Neuronal stem cell (in vitro differentiated cells): ENCODE results near the gene TXLNB. TPM values are rescaled to one million over a fixed set of nuclear protein-coding genes. Genes with fewer than 3 reads are reported as not detected.

Experiments used
- DNase-seq: peaks from one replicate; pipeline ENCODE4 v3.0.0-alpha.2; 2013; ENCODE audit warnings: low spot score
- H2AFZ ChIP-seq: one replicate; pipeline ENCODE4 v1.6.1; 2013; ENCODE audit warnings: mild to moderate bottlenecking, low read length, inconsistent platforms
- H2AK5ac ChIP-seq: 2 replicates; pipeline ENCODE4 v1.6.1; 2013; ENCODE audit warnings: low read depth, mild to moderate bottlenecking, inconsistent platforms, low read length, moderate library complexity, mixed read lengths
- H2BK120ac ChIP-seq: 2 replicates; pipeline ENCODE4 v1.6.1; 2013; ENCODE audit warnings: low read depth, mild to moderate bottlenecking, inconsistent platforms, low read length, moderate library complexity, mixed read lengths
- H2BK12ac ChIP-seq: one replicate; pipeline ENCODE4 v1.6.1; 2013; ENCODE audit warnings: low read length, inconsistent platforms
- H2BK15ac ChIP-seq: 2 replicates; pipeline ENCODE4 v1.6.1; 2013; ENCODE audit warnings: mild to moderate bottlenecking, low read length, inconsistent platforms, mixed read lengths
- H2BK5ac ChIP-seq: one replicate; pipeline ENCODE4 v1.6.1; 2013; ENCODE audit warnings: inconsistent platforms, mild to moderate bottlenecking, low read length, moderate library complexity
- H3K14ac ChIP-seq: one replicate; pipeline ENCODE4 v1.6.1; 2013; ENCODE audit warnings: low read length, inconsistent platforms
- H3K18ac ChIP-seq: 2 replicates; pipeline ENCODE4 v1.6.1; 2013; ENCODE audit warnings: low read length, inconsistent platforms
- H3K23ac ChIP-seq: 2 replicates; pipeline ENCODE4 v1.6.1; 2013; ENCODE audit warnings: low read depth, mild to moderate bottlenecking, mixed read lengths, low read length, inconsistent platforms; ENCODE audit not compliant: poor library complexity
- H3K27ac ChIP-seq: replicated peaks from 3 replicates; pipeline ENCODE4 v1.5.1; 2013; ENCODE audit warnings: low read length, inconsistent platforms
- H3K27me3 ChIP-seq, 3 experiments: 2 replicates each; pipeline ENCODE4 v1.6.1; 2013; ENCODE audit warnings: low read length in 3 of 3, mild to moderate bottlenecking in 2 of 3, inconsistent platforms in 1 of 3, low read depth in 1 of 3, mixed read lengths in 1 of 3, moderate library complexity in 1 of 3; ENCODE audit not compliant: control insufficient read depth in 3 of 3, insufficient read depth in 3 of 3
- H3K36me3 ChIP-seq, 2 donors: replicated peaks in 1 of 2; 2 replicates each; pipeline ENCODE4 v1.6.1; 2013; ENCODE audit warnings: low read length in 2 of 2; ENCODE audit not compliant: control insufficient read depth in 2 of 2, insufficient read depth in 2 of 2
- H3K4ac ChIP-seq: 2 replicates; pipeline ENCODE4 v1.6.1; 2013; ENCODE audit warnings: inconsistent platforms, mild to moderate bottlenecking, low read length, moderate library complexity
- H3K4me1 ChIP-seq, 2 donors: 1 replicate in 1 of 2; 2 replicates in 1 of 2; pipeline ENCODE4 v1.6.1; 2013; ENCODE audit warnings: low read length in 2 of 2, low read depth in 1 of 2; ENCODE audit not compliant: control insufficient read depth in 2 of 2, insufficient read depth in 1 of 2
- H3K4me2 ChIP-seq: one replicate; pipeline ENCODE4 v1.6.1; 2013; ENCODE audit warnings: mild to moderate bottlenecking, low read length, inconsistent platforms; ENCODE audit not compliant: insufficient read depth, poor library complexity, severe bottlenecking
- H3K4me3 ChIP-seq, 2 donors: 2 replicates each; pipeline ENCODE4 v1.5.1; 2013; ENCODE audit warnings: low read length in 2 of 2, mild to moderate bottlenecking in 2 of 2, inconsistent platforms in 1 of 2, moderate library complexity in 1 of 2
- H3K79me1 ChIP-seq: one replicate; pipeline ENCODE4 v1.6.1; 2013; ENCODE audit warnings: low read depth, mild to moderate bottlenecking, inconsistent platforms, low read length, moderate library complexity
- H3K9ac ChIP-seq: one replicate; pipeline ENCODE4 v1.6.1; 2013; ENCODE audit warnings: mild to moderate bottlenecking, low read depth, low read length, inconsistent platforms; ENCODE audit not compliant: poor library complexity
- H3K9me3 ChIP-seq, 2 donors: replicated peaks in 1 of 2; 2 replicates each; pipeline versions ENCODE3 to v1.6.1; 2013; ENCODE audit warnings: low read length in 2 of 2, mild to moderate bottlenecking in 2 of 2, inconsistent platforms in 1 of 2, low read depth in 1 of 2, mixed read lengths in 1 of 2, moderate library complexity in 1 of 2; ENCODE audit not compliant: control insufficient read depth in 2 of 2, insufficient read depth in 1 of 2
- H4K8ac ChIP-seq: one replicate; pipeline ENCODE4 v1.6.1; 2013; ENCODE audit warnings: low read depth, mild to moderate bottlenecking, inconsistent platforms, low read length, moderate library complexity
- H4K91ac ChIP-seq: one replicate; pipeline ENCODE4 v1.6.1; 2013; ENCODE audit warnings: low read length, low read depth, mild to moderate bottlenecking, inconsistent platforms; ENCODE audit not compliant: poor library complexity
- WGBS, 2 donors: extraction: QIAGEN DNeasy Blood & Tissue Kit; methylation state at CpG; one replicate each; pipeline ENCODE4 v1.1.7; 2013; ENCODE audit warnings: missing lambda C conversion rate in 2 of 2, mixed read lengths in 1 of 2; ENCODE audit not compliant: insufficient read length in 2 of 2, insufficient replicate concordance in 1 of 2; ENCODE audit errors: extremely low coverage in 2 of 2; 5-methylcytosine and 5-hydroxymethylcytosine counted together
- polyA plus RNA-seq, 2 experiments: library from polyadenylated mRNA; stranded (reverse); fragments of 200-250 nt; gene quantifications; one replicate each; pipeline ENCODE4 v1.2.3, GENCODE V29; 2013

The TXLNB gene
- 0.26 TPM for polyA plus RNA-seq (2013, experiment 1 of 2)
- 0.30 TPM for polyA plus RNA-seq (2013, experiment 2 of 2)

DNA sequence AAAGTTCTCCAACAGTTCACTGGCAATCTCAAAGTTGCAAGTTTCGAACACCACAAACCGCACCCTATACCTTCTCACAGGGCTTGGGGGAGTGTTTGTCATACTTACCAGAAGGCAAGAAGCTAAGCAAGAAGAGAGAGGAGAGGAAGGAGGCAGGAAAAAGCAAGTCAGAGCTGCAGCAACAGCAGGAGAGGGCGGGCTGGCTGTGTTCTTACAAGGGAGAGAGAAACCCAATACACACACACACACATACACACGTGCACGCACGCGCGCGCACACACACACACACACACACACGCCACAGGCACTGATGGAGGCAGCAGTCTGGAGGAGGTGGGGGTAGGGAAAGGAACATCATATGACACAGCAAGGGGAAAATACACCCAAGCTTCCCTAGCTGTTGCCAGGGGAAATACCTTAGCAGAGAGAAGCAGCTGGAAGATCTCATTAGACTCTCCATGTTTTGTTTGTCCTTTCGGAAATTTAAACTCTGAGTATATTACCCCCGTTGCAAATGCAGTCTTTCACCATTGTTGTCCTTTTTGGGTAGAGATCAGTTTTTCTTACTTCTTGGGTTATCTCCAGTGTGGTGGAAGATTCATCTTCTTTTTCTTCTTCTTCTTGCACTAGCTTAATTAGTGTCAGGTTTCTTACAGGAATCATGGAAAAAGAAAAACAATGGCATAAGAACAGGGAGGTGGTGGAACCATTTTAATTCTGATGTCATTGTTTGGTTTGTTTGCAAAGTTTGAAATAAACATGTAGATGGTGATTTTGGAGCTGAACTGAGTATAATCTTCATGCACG, at the start of gene TXLNB:
TXLNB (minus strand) TSS at position 186 of the 807 bp plus-strand sequence. CDS start 3,099 bp downstream, outside the sequence.
- Histone ChIP-seq H3K79me1 (no peaks in the 10 kb centered on the region), H3K4me3 (peak within 1 kb of the TSS; percentile 7 to 30)
- WGBS, 2 donors: no CpG with 5 or more reads among the region's 13 CpGs

DNA sequence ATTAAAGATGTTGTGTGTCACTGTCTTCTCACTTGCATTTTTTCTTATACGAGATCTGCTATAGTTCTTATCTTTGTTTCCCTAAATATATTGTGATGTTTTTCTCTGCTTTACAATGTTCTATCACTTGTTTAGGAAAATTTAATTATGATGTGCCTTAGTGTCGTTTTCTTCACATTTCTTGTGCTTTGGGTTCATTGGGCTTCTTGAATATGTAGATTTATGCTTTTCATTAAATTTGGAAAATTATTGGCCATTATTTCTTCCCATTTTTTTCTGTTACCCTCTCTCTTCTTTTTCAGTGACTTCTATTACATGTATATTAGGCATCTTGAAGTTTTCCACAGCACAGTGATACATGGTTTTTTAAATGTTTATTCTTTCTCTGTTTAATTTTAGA, 49.3 kb upstream of the TXLNB start:
- Histone ChIP-seq H4K91ac (no peak overlapping the region), H3K9me3 (no peaks in the 10 kb centered on the region), H2BK15ac (no peak overlapping the region), H4K8ac (no peak overlapping the region), H3K4me1 (no peaks in the 10 kb centered on the region), H3K27ac (no peak overlapping the region), H3K18ac (no peak overlapping the region), H2BK120ac (no peak overlapping the region), H3K9ac (no peak overlapping the region), H3K79me1 (no peaks in the 10 kb centered on the region), H3K23ac (no peak overlapping the region), H3K4me2 (no peak overlapping the region), H3K36me3 (no peaks in the 10 kb centered on the region), H2BK12ac (no peak overlapping the region), H3K14ac (no peak overlapping the region), H2BK5ac (no peak overlapping the region), H2AFZ (no peak overlapping the region), H3K4ac (no peak overlapping the region), H3K27me3 (no peaks in the 10 kb centered on the region), H3K4me3 (no peak overlapping the region), H2AK5ac (no peak overlapping the region)
- WGBS, 2 donors: no CpG with 5 or more reads among the region's 2 CpGs
- no peak for DNase-seq

More for the DNA sequence above, at the start of gene TXLNB:
- no peak within 1 kb of the TSS for H3K18ac ChIP-seq
- H3K9me3 ChIP-seq: peaks cover 0 to 2% of the 10 kb centered on the region in 2 donors
- H3K4ac ChIP-seq: no peak within 1 kb of the TSS
- no peak within 1 kb of the TSS for H2BK15ac ChIP-seq
- no peak within 1 kb of the TSS for H2BK5ac ChIP-seq
- H4K8ac ChIP-seq: no peak within 1 kb of the TSS
- no peak for DNase-seq
- no peak within 1 kb of the TSS for H2AK5ac ChIP-seq
- no peak within 1 kb of the TSS for H3K4me2 ChIP-seq
- no peak within 1 kb of the TSS for H3K9ac ChIP-seq
- no peak within 1 kb of the TSS for H3K27ac ChIP-seq
- H3K27me3 ChIP-seq: no peaks in the 10 kb centered on the region
- H3K23ac ChIP-seq: no peak within 1 kb of the TSS
- no peak within 1 kb of the TSS for H2BK120ac ChIP-seq
- no peak within 1 kb of the TSS for H4K91ac ChIP-seq
- H2AFZ ChIP-seq: peak within 1 kb of the TSS; percentile 77
- H3K36me3 ChIP-seq: no peaks in the 10 kb centered on the region
- peaks cover 5 to 19% of the 10 kb centered on the region in 2 donors for H3K4me1 ChIP-seq
- H3K14ac ChIP-seq: peak within 1 kb of the TSS; percentile 1
- H2BK12ac ChIP-seq: no peak within 1 kb of the TSS

GRCh38 chr6:139338795-139339194, 47.0 kb upstream of the TXLNB start:
- Histone ChIP-seq H2BK5ac (no peak overlapping the region), H3K23ac (no peak overlapping the region), H3K79me1 (no peaks in the 10 kb centered on the region), H4K91ac (no peak overlapping the region), H2BK120ac (no peak overlapping the region), H3K4me3 (no peak overlapping the region), H3K18ac (no peak overlapping the region), H3K4me2 (no peak overlapping the region), H3K27ac (no peak overlapping the region), H3K27me3 (no peaks in the 10 kb centered on the region), H3K4ac (no peak overlapping the region), H2AK5ac (no peak overlapping the region), H3K4me1 (no peaks in the 10 kb centered on the region), H3K9me3 (no peaks in the 10 kb centered on the region), H2AFZ (no peak overlapping the region), H2BK15ac (no peak overlapping the region), H3K36me3 (no peaks in the 10 kb centered on the region), H3K9ac (no peak overlapping the region), H2BK12ac (no peak overlapping the region), H3K14ac (no peak overlapping the region), H4K8ac (no peak overlapping the region)
- no peak for DNase-seq
- no CpG with 5 or more reads among the region's 9 CpGs for WGBS, 2 donors

DNA sequence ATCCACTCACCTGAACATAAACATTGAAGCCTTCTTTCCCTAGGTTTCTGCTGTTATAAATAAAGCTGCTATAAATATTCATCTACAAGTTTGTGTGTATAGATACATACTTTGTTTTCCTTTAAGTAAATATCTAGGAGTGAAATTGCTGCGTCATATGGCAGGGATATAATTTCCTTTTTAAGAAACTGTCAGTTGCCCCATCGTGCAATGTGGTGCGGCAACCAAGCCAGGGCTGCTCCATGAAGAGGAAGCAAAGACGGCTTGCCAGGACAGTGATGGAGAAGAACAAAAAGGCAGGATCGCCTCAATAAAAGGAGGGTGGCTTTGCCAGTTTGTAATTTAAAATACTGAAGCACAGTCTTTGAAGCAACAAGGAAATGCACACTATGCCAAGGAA, 46.0 kb upstream of the TXLNB start:
- H3K4me3 ChIP-seq: no peak overlapping the region
- no peak overlapping the region for H4K8ac ChIP-seq
- H2BK15ac ChIP-seq: no peak overlapping the region
- no peaks in the 10 kb centered on the region for H3K4me1 ChIP-seq
- H3K23ac ChIP-seq: no peak overlapping the region
- H2AK5ac ChIP-seq: no peak overlapping the region
- H2BK5ac ChIP-seq: no peak overlapping the region
- no peak overlapping the region for H3K4ac ChIP-seq
- no peak overlapping the region for H3K9ac ChIP-seq
- WGBS, 2 donors: no CpG with 5 or more reads among the region's 5 CpGs
- DNase-seq: no peak
- no peaks in the 10 kb centered on the region for H3K27me3 ChIP-seq
- no peak overlapping the region for H3K27ac ChIP-seq
- H4K91ac ChIP-seq: no peak overlapping the region
- H3K4me2 ChIP-seq: no peak overlapping the region
- H3K36me3 ChIP-seq: no peaks in the 10 kb centered on the region
- no peaks in the 10 kb centered on the region for H3K9me3 ChIP-seq
- no peak overlapping the region for H3K18ac ChIP-seq
- H3K79me1 ChIP-seq: no peaks in the 10 kb centered on the region
- no peak overlapping the region for H2AFZ ChIP-seq
- no peak overlapping the region for H2BK12ac ChIP-seq
- no peak overlapping the region for H3K14ac ChIP-seq
- H2BK120ac ChIP-seq: no peak overlapping the region
